ENCODE data around the gene UNC80.

The UNC80 gene

DNA sequence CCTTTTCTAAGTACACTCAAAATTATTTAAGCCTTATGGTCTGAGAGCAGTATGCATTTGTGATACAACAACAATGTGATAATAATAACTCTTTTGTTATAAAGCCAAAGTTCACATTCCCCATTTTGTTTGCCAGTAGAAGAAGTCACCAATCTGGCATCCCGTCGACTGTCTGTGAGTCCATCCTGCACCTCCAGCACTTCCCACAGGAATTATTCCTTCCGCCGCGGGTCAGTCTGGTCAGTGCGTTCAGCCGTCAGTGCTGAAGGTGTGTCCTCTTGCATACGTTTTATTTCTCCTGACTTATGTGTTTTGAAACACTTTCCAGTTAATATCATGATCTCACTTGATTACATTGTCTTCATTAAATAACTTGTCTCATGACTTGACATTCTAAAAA lies 150.5 kb downstream of the UNC80 start:
- H2AFZ ChIP-seq (ENCODE audit: low read depth, low read length): no peak overlapping the region
- H3K27me3 ChIP-seq (ENCODE audit: insufficient read depth, low read length, poor library complexity): no peaks in the 10 kb centered on the region
- no peak overlapping the region for H3K27ac ChIP-seq (ENCODE audit: low read length)
- no peak overlapping the region for H3K4me2 ChIP-seq (ENCODE audit: insufficient read depth, low read length)
- no peaks in the 10 kb centered on the region for H3K79me2 ChIP-seq (ENCODE audit: insufficient read depth, low read length)
- no peaks in the 10 kb centered on the region for H3K9me3 ChIP-seq (ENCODE audit: insufficient read depth, low read length, severe bottlenecking)
- ATAC-seq (ENCODE audit: insufficient read depth, low read depth) (no peak), DNase-seq (no peak)
- H3K36me3 ChIP-seq (ENCODE audit: insufficient read depth, low read length): no peaks in the 10 kb centered on the region
- H3K4me1 ChIP-seq (ENCODE audit: insufficient read depth, low read length): no peaks in the 10 kb centered on the region
- no peaks in the 10 kb centered on the region for H4K20me1 ChIP-seq (ENCODE audit: insufficient read depth, low read length)
- no peak overlapping the region for H3K9ac ChIP-seq (ENCODE audit: low read depth, low read length)
- no peak for TF ChIP-seq EZH2 (IDR thresholded peaks at IDR 0.05; ENCODE audit: borderline replicate concordance, low read depth, low read length, severe bottlenecking)
- TF ChIP-seq, protein P1, sequence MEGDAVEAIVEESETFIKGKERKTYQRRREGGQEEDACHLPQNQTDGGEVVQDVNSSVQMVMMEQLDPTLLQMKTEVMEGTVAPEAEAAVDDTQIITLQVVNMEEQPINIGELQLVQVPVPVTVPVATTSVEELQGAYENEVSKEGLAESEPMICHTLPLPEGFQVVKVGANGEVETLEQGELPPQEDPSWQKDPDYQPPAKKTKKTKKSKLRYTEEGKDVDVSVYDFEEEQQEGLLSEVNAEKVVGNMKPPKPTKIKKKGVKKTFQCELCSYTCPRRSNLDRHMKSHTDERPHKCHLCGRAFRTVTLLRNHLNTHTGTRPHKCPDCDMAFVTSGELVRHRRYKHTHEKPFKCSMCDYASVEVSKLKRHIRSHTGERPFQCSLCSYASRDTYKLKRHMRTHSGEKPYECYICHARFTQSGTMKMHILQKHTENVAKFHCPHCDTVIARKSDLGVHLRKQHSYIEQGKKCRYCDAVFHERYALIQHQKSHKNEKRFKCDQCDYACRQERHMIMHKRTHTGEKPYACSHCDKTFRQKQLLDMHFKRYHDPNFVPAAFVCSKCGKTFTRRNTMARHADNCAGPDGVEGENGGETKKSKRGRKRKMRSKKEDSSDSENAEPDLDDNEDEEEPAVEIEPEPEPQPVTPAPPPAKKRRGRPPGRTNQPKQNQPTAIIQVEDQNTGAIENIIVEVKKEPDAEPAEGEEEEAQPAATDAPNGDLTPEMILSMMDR (IDR thresholded peaks at IDR 0.05; ENCODE audit: borderline replicate concordance, extremely low read depth, low read length, poor library complexity, severe bottlenecking): no peak
- no peak overlapping the region for H3K4me3 ChIP-seq (ENCODE audit: low read depth in 1 of 2, low read length in 2 of 2)

DNA sequence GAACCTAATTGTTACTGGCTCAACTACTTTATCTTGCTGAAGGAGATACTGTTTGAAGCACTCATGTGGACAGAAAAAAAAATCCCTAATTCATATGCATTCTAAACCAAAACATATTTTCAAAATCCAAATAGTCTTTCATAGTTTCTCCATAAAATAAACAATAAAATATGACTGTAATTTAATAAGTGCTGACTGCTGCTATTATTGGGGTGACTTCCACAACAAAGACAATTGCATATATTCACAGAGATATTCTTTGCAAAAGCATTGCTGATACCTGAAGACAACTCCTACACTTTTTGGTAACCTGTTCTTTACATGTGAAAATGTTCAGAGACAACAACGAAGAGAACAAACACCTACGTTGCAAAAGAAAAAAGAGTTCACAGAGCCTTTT lies 157.7 kb downstream of the UNC80 start:
- H2AFZ ChIP-seq (ENCODE audit: low read depth, low read length): no peak overlapping the region
- H3K27ac ChIP-seq (ENCODE audit: low read length): no peak overlapping the region
- no peak overlapping the region for H3K4me3 ChIP-seq (ENCODE audit: low read depth in 1 of 2, low read length in 2 of 2)
- no peak overlapping the region for H3K9ac ChIP-seq (ENCODE audit: low read depth, low read length)
- H3K4me2 ChIP-seq (ENCODE audit: insufficient read depth, low read length): no peak overlapping the region
- TF ChIP-seq, protein P1 (IDR thresholded peaks at IDR 0.05; ENCODE audit: borderline replicate concordance, extremely low read depth, low read length, poor library complexity, severe bottlenecking): no peak
- no peaks in the 10 kb centered on the region for H3K9me3 ChIP-seq (ENCODE audit: insufficient read depth, low read length, severe bottlenecking)
- no peak for ATAC-seq (ENCODE audit: insufficient read depth, low read depth)
- no peaks in the 10 kb centered on the region for H3K79me2 ChIP-seq (ENCODE audit: insufficient read depth, low read length)
- DNase-seq: no peak
- no peaks in the 10 kb centered on the region for H3K4me1 ChIP-seq (ENCODE audit: insufficient read depth, low read length)
- no peaks in the 10 kb centered on the region for H3K36me3 ChIP-seq (ENCODE audit: insufficient read depth, low read length)
- H3K27me3 ChIP-seq (ENCODE audit: insufficient read depth, low read length, poor library complexity): peaks cover 7% of the 10 kb centered on the region
- no peaks in the 10 kb centered on the region for H4K20me1 ChIP-seq (ENCODE audit: insufficient read depth, low read length)

DNA sequence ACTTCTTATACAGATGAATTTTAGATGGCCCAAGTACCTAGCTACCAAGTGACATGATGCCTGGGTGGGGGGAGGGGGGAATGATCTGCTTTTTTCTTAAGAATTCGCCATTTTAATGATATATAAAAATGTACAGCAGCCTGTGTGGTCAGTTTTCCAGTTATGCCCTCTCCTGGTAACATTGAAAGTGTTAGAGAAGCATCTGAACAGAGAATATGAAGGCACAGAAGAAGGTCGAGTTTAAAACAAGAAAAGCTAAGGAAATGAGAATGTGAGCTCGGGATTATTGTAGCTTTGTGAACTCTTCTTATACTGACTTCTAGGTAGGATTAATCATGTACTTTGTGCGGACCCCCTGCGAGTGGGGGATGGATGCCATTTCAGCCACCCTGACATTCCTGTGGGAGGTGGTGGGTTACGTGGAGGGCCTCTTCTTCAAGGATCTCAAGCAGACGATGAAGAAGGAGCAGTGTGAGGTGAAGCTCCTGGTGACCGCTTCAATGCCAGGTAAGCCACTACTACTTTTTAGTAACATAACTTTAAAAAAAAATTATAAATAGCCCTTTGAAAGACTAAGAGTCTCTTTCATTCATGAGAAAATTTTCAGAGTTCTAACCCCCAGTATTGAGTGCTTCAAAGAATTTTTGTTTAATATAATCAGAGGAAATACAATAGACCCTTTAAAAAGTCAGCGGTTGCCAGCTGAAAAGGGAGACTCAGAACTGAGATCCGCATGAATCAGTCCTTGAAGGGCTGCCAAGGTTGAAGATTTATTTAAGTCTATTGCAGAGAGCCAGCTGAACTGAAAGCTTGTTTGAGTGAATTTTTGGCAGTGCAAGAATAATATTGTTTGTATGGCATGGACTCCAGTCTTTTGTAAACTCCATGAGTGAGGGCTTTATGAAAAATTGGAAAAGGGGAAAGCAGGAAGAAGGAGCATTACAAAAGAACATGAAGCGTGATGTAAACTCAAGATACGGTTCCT lies 162.2 kb downstream of the UNC80 start:
- no peaks in the 10 kb centered on the region for H3K4me1 ChIP-seq (ENCODE audit: insufficient read depth, low read length)
- no peak for ATAC-seq (ENCODE audit: insufficient read depth, low read depth)
- no peak overlapping the region for H3K9ac ChIP-seq (ENCODE audit: low read depth, low read length)
- TF ChIP-seq EZH2 (IDR thresholded peaks at IDR 0.05; ENCODE audit: borderline replicate concordance, low read depth, low read length, severe bottlenecking): no peak
- TF ChIP-seq, protein P1 (IDR thresholded peaks at IDR 0.05; ENCODE audit: borderline replicate concordance, extremely low read depth, low read length, poor library complexity, severe bottlenecking): no peak
- H3K4me3 ChIP-seq (ENCODE audit: low read depth in 1 of 2, low read length in 2 of 2): no peak overlapping the region
- DNase-seq: no peak
- no peaks in the 10 kb centered on the region for H3K36me3 ChIP-seq (ENCODE audit: insufficient read depth, low read length)
- H4K20me1 ChIP-seq (ENCODE audit: insufficient read depth, low read length): no peaks in the 10 kb centered on the region
- no peaks in the 10 kb centered on the region for H3K79me2 ChIP-seq (ENCODE audit: insufficient read depth, low read length)
- H3K4me2 ChIP-seq (ENCODE audit: insufficient read depth, low read length): no peak overlapping the region
- H3K9me3 ChIP-seq (ENCODE audit: insufficient read depth, low read length, severe bottlenecking): no peaks in the 10 kb centered on the region
- no peak overlapping the region for H3K27ac ChIP-seq (ENCODE audit: low read length)
- H2AFZ ChIP-seq (ENCODE audit: low read depth, low read length): no peak overlapping the region
- H3K27me3 ChIP-seq (ENCODE audit: insufficient read depth, low read length, poor library complexity): peaks cover 7% of the 10 kb centered on the region
